K562 (cell line): ENCODE measurements around the gene PIP5KL1.

Source experiments
- FOXM1 ChIP-seq, 2 experiments: fragments of 450-650 bp in 1 of 2; sonication (generic) in 1 of 2; formaldehyde crosslinking in 1 of 2; IDR thresholded peaks; 2 replicates each; pipeline versions ENCODE4 v1.6.1 to v1.9.0; 2017 to 2022; ENCODE audit warnings: low read depth in 2 of 2, mild to moderate bottlenecking in 2 of 2, missing genetic modification reagents in 1 of 2, moderate library complexity in 1 of 2
- SAFB2 ChIP-seq: fragments of 200-400 bp; formaldehyde crosslinking; IDR thresholded peaks from 2 replicates; pipeline ENCODE4 v1.6.1; 2018; ENCODE audit warnings: borderline replicate concordance, low read length, low read depth, moderate library complexity; ENCODE audit not compliant: severe bottlenecking
- USF2 ChIP-seq: sonication (generic); formaldehyde crosslinking; IDR thresholded peaks from 2 replicates; pipeline ENCODE4 v1.5.0; 2020; ENCODE audit warnings: missing genetic modification reagents

GRCh38 chr9:127892831-127893230 lies 37.7 kb downstream of the PIP5KL1 start:
- TF ChIP-seq FOXM1 (IDR thresholded peaks at IDR 0.05; ENCODE audit: low read depth) = no peak
- TF ChIP-seq FOXM1 (CRISPR knock-in tag; IDR thresholded peaks at IDR 0.05; ENCODE audit: low read depth) = no peak
- TF ChIP-seq USF2 (CRISPR knock-in tag) = no peak
- TF ChIP-seq SAFB2 = no peak
